Measurements from ENCODE around the gene CTAGE9.

CTAGE9 gene

DNA sequence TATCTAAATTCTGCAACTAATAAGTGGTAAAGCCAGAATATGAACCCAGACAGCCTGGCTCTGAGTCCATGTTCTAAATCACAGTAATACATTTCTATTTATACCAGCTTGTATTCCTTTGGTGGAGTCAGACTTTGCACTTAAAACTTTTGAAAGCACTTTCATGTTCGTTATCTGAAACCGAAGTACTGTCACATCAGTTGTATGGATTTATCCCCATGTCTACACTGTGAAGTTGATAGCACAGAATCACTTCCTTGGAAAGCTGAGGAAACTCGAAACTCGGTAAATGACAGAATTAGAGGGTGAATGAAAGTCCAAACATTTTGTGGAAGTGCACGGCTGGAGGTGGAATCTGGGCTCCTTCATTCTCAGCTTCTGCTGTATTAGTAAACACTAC, 28.3 kb upstream of the CTAGE9 start (continued):
- TF ChIP-seq PPARA (CRISPR knock-in tag; IDR thresholded peaks at IDR 0.05; ENCODE audit: borderline replicate concordance): no peak
- TF ChIP-seq ISL1 (CRISPR knock-in tag; IDR thresholded peaks at IDR 0.05): no peak
- TF ChIP-seq TCF4 (CRISPR knock-in tag; IDR thresholded peaks at IDR 0.05; ENCODE audit: borderline replicate concordance): no peak

DNA sequence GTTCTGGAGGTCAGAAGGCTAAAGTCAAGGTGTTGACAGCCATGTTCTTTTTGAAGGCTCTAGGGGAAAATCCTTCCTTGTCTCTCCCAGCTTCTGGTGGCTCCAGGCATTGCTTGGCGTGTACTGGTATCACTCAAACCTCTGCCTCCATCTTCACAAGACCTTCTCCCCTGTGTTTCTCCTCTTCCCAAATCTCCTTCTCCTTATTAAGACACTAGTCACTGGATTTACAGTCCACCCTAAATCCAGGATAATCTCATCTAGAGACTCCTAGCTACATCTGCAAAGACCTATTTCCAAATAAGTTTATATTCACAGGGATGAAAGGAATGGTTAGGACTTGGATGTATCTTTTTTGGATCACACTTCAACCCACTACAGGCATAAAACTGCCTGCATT, 26.0 kb upstream of the CTAGE9 start:
- no peak for ATAC-seq
- TF ChIP-seq OSR1 (CRISPR knock-in tag; IDR thresholded peaks at IDR 0.05) (no peak), RARB (CRISPR knock-in tag; IDR thresholded peaks at IDR 0.05) (no peak), ESRRG (CRISPR knock-in tag; IDR thresholded peaks at IDR 0.05) (no peak), PPARA (CRISPR knock-in tag; IDR thresholded peaks at IDR 0.05; ENCODE audit: borderline replicate concordance) (no peak), BACH2 (CRISPR knock-in tag; IDR thresholded peaks at IDR 0.05; ENCODE audit: borderline replicate concordance) (no peak), ZNF8 (CRISPR knock-in tag; IDR thresholded peaks at IDR 0.05) (no peak), ZNF70 (CRISPR knock-in tag; IDR thresholded peaks at IDR 0.05) (no peak), ZNF565 (CRISPR knock-in tag; conservative IDR thresholded peaks at IDR 0.05; ENCODE audit: low read depth) (no peak), TCF4 (CRISPR knock-in tag; IDR thresholded peaks at IDR 0.05; ENCODE audit: borderline replicate concordance) (no peak)
- TF ChIP-seq, protein P1, sequence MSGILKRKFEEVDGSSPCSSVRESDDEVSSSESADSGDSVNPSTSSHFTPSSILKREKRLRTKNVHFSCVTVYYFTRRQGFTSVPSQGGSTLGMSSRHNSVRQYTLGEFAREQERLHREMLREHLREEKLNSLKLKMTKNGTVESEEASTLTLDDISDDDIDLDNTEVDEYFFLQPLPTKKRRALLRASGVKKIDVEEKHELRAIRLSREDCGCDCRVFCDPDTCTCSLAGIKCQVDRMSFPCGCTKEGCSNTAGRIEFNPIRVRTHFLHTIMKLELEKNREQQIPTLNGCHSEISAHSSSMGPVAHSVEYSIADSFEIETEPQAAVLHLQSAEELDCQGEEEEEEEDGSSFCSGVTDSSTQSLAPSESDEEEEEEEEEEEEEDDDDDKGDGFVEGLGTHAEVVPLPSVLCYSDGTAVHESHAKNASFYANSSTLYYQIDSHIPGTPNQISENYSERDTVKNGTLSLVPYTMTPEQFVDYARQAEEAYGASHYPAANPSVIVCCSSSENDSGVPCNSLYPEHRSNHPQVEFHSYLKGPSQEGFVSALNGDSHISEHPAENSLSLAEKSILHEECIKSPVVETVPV (CRISPR knock-in tag; IDR thresholded peaks at IDR 0.05): no peak

- no peak for ATAC-seq
- TF ChIP-seq, protein P2, sequence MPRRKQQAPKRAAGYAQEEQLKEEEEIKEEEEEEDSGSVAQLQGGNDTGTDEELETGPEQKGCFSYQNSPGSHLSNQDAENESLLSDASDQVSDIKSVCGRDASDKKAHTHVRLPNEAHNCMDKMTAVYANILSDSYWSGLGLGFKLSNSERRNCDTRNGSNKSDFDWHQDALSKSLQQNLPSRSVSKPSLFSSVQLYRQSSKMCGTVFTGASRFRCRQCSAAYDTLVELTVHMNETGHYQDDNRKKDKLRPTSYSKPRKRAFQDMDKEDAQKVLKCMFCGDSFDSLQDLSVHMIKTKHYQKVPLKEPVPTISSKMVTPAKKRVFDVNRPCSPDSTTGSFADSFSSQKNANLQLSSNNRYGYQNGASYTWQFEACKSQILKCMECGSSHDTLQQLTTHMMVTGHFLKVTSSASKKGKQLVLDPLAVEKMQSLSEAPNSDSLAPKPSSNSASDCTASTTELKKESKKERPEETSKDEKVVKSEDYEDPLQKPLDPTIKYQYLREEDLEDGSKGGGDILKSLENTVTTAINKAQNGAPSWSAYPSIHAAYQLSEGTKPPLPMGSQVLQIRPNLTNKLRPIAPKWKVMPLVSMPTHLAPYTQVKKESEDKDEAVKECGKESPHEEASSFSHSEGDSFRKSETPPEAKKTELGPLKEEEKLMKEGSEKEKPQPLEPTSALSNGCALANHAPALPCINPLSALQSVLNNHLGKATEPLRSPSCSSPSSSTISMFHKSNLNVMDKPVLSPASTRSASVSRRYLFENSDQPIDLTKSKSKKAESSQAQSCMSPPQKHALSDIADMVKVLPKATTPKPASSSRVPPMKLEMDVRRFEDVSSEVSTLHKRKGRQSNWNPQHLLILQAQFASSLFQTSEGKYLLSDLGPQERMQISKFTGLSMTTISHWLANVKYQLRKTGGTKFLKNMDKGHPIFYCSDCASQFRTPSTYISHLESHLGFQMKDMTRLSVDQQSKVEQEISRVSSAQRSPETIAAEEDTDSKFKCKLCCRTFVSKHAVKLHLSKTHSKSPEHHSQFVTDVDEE (CRISPR knock-in tag; IDR thresholded peaks at IDR 0.05): no peak
- TF ChIP-seq, protein P3, sequence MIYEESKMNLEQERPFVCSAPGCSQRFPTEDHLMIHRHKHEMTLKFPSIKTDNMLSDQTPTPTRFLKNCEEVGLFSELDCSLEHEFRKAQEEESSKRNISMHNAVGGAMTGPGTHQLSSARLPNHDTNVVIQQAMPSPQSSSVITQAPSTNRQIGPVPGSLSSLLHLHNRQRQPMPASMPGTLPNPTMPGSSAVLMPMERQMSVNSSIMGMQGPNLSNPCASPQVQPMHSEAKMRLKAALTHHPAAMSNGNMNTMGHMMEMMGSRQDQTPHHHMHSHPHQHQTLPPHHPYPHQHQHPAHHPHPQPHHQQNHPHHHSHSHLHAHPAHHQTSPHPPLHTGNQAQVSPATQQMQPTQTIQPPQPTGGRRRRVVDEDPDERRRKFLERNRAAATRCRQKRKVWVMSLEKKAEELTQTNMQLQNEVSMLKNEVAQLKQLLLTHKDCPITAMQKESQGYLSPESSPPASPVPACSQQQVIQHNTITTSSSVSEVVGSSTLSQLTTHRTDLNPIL (CRISPR knock-in tag; IDR thresholded peaks at IDR 0.05; ENCODE audit: low read depth): no peak
- TF ChIP-seq GLIS3 (CRISPR knock-in tag; IDR thresholded peaks at IDR 0.05): no peak
- no peak for TF ChIP-seq PATZ1 (CRISPR knock-in tag; IDR thresholded peaks at IDR 0.05; ENCODE audit: borderline replicate concordance)
- TF ChIP-seq, protein P1 (CRISPR knock-in tag; IDR thresholded peaks at IDR 0.05): no peak
- no peak for TF ChIP-seq BACH2 (CRISPR knock-in tag; IDR thresholded peaks at IDR 0.05; ENCODE audit: borderline replicate concordance)
- TF ChIP-seq SNAI2 (CRISPR knock-in tag; IDR thresholded peaks at IDR 0.05): no peak
- no peak for TF ChIP-seq TOX (CRISPR knock-in tag; IDR thresholded peaks at IDR 0.05; ENCODE audit: borderline replicate concordance)
- no peak for TF ChIP-seq ZNF70 (CRISPR knock-in tag; IDR thresholded peaks at IDR 0.05)
- TF ChIP-seq TCF4 (CRISPR knock-in tag; IDR thresholded peaks at IDR 0.05; ENCODE audit: borderline replicate concordance): no peak
- TF ChIP-seq ZC3H10 (CRISPR knock-in tag; IDR thresholded peaks at IDR 0.05): no peak
Measured at GRCh38 chr6:131736003-131736596, 25.3 kb upstream of the CTAGE9 start.

- no peak for ATAC-seq
- TF ChIP-seq, protein P3 (CRISPR knock-in tag; IDR thresholded peaks at IDR 0.05; ENCODE audit: low read depth): no peak
- no peak for TF ChIP-seq TCF4 (CRISPR knock-in tag; IDR thresholded peaks at IDR 0.05; ENCODE audit: borderline replicate concordance)
- no peak for TF ChIP-seq RARB (CRISPR knock-in tag; IDR thresholded peaks at IDR 0.05)
- TF ChIP-seq CSDC2 (CRISPR knock-in tag; IDR thresholded peaks at IDR 0.05): no peak
- TF ChIP-seq, protein P4, sequence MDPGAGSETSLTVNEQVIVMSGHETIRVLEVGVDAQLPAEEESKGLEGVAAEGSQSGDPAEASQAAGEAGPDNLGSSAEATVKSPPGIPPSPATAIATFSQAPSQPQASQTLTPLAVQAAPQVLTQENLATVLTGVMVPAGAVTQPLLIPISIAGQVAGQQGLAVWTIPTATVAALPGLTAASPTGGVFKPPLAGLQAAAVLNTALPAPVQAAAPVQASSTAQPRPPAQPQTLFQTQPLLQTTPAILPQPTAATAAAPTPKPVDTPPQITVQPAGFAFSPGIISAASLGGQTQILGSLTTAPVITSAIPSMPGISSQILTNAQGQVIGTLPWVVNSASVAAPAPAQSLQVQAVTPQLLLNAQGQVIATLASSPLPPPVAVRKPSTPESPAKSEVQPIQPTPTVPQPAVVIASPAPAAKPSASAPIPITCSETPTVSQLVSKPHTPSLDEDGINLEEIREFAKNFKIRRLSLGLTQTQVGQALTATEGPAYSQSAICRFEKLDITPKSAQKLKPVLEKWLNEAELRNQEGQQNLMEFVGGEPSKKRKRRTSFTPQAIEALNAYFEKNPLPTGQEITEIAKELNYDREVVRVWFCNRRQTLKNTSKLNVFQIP (CRISPR knock-in tag; IDR thresholded peaks at IDR 0.05; ENCODE audit: borderline replicate concordance, low read depth): no peak
Measured at GRCh38 chr6:131733376-131734016, 22.7 kb upstream of the CTAGE9 start.
